GM19193 (cell line): ENCODE measurements around the gene U2AF2.

Experiments
- POLR2A ChIP-seq: IDR thresholded peaks from 4 replicates; pipeline ENCODE4 v1.6.1; 2011; ENCODE audit not compliant: insufficient read depth, insufficient read length; ENCODE audit errors: extremely low read depth

Gene U2AF2

DNA sequence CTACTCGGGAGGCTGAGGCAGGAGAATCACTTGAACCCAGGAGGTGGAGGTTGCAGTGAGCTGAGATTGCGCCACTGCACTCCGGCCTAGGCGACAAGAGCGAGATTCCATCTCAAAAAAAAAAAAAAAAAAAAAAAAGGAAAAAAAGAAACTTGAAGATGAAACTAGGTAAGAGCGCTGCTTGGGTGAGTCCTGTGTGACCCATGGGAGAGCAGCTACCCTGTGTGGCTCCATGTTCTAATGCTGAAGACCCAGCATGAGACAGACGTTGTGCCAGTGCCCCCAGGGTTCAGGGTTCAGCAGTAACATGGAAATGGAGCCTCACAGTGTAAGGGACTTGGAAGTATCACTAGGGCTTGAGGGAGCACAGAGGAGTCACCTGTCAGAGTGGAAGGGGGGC, 36.4 kb upstream of the U2AF2 start:
- no peak for TF ChIP-seq POLR2A

DNA sequence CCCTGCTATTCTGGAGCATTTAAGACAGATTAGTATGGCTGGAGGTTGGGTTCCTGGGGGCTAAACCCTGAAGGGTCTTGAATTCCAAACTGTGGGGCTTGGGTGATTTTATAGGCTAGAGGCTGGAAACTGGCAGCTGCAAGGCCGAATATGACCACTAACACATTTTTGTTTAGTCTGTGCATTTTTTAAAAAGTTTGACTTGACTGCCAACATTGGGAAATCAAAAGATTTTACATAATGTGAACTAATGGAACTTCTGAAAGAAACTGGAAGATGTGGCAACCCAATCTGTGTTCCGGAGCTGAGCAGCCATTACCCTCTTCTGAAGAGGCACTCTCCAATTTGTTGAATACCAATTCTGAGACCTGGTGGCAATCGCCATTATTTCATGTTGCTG, 35.5 kb upstream of the U2AF2 start:
- no peak for TF ChIP-seq POLR2A

DNA sequence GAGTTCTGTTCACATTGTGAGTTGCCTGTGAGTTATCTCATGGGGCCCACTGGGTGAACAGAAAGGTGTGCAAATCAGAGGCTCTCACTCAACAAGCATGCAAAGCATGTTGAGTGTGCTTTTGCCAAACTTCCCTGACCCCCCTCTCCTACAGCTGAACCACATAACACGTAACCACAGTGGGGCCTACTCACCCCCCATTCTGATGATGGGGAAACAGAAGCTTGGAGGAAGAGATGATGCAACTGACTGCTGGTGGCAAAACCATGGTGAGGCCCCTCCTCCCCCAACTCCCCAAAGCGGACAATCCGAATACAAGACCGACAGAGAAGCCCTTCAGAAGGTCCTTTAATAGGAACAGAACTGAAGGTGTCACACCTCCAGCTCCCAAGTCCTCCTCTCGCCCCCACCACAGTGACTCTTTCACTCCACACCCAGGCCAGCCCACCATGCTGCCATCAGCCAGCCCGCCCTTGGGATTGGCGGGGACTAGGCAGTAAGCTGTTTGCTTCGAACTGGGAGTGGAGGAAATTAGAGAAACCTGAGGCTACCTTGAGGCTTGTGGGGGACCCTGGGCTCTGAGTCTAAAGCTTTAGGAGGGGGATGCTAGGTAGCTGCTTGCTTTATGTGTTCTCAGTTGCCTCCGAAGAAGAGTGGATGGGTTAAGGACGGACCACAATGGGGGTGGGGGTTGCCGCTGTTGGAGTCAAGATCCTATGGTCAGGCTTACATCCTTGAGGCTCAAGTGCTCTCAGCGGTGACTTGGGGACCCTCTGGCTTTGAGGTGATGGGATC, 34.2 kb upstream of the U2AF2 start:
- no peak for TF ChIP-seq POLR2A

DNA sequence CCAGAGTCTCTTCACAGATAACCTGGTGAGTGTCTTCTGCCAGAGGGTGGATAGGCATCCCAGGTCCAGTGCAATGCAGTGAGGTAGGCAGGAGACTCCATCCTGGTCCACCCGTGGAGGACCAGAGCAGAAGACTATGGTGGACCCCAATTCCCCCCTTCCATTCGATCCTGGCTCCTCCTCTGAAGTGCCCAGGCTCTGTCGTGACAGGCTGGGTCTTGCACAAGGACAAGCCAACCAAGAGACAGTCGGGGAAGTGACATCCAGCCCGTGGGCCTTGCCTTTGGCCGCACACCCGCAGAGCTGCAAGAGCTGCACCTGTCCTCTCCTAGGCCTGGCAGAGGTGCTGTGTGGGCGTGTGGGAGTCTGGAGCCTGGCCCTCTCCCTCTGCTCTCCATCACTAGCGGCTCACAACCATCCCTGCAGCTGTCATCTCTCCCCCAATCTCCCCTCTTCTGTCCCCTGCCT, 33.6 kb upstream of the U2AF2 start:
- TF ChIP-seq POLR2A = no peak

DNA sequence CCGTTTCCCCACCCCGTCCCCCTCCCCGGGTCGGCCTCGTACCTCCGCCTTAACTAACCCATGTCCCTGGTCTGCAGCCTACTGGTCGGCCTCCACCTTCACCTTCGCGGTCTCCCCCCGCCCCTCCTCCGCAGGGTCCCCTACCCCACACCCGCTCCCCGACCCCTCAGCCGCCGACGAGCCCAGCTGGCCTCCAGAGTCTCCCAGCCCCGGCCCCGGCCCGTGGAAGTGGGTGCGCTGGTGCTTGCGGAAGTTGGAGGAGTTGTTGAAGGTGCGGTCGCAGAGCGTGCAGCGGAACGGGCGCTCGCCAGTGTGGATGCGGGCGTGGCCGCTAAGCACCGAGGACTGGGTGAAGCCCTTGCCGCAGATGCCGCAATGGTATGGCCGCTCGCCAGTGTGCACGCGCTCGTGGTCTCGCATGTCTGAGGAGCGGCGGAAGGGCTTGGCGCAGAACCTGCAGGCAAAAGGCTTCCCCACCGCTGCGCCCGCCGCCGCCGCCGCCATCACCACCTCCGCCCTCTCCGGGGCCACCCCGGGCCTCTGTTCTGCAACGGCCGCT, 33.1 kb upstream of the U2AF2 start:
- peak; percentile 6 for TF ChIP-seq POLR2A

DNA sequence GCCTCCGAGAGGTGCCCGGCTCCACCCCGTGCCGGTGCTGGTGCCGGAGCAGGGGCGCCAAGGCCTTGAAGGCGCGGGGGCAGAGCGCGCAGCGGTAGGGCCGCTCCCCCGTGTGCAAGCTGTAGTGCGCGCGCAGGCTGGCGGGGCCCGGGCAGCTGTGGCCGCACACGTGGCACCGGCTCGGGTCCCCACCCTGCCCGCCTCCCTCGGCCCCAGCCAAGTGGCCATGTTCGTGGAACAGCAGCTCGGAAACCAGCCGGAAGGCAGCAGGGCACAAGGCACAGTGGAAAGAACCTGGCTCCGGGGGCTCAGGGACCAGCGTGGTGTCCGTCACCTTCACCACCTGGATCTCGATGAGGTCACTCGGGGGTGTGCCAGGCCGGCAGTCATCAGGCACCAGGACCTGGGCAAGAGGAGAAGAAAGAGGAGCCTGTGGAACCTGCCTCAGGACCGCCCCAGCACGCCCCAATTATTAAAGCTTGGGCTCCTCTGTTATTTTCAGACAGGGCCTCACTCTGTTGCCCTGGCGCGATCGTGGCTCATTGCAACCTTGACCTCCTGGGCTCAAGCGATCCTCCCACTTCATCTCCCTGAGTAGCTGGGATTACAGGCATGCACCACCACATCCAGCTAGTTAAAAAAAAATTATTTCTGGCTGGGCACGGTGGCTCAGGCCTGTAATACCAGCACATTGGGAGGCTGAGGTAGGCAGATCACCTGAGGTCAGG, 32.4 kb upstream of the U2AF2 start:
- no peak for TF ChIP-seq POLR2A

DNA sequence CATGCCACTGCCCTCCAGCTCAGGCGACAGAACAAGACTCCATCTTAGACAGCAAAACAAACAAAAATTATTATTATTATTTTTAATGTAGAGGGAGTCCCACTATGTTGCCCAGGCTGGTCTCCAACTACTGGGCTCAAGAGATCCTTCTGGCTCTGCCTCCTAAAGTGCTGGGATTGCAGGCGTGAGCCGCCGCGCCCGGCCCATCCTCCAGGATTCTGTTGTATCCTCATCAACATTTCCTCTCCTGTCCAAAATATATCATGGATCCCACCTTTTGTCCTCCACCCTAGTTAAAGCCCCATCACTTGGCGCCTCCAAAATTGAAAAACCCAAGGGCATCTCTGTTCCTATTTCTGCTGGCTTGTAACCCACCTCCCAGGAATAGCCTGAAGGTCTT, 31.7 kb upstream of the U2AF2 start:
- TF ChIP-seq POLR2A = no peak

DNA sequence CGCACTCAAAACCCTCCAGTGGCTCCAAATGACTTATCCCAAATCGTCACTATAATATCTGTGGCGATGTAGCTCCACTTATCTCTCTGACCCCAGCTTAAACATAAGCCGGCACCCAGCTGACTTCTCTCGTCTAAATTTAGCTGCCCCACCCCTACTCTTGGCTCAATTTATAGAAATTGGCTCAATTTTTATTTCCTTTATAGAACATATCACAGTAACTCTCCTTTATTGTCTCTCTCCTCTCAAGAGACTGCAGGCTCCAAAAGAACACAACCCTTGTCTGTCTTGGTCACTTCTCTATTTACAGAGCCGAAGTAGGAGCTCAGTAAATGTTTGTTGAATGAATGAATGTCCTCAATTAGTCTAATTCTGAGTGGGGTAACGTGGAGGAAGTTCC, 31.3 kb upstream of the U2AF2 start:
- TF ChIP-seq POLR2A = no peak

DNA sequence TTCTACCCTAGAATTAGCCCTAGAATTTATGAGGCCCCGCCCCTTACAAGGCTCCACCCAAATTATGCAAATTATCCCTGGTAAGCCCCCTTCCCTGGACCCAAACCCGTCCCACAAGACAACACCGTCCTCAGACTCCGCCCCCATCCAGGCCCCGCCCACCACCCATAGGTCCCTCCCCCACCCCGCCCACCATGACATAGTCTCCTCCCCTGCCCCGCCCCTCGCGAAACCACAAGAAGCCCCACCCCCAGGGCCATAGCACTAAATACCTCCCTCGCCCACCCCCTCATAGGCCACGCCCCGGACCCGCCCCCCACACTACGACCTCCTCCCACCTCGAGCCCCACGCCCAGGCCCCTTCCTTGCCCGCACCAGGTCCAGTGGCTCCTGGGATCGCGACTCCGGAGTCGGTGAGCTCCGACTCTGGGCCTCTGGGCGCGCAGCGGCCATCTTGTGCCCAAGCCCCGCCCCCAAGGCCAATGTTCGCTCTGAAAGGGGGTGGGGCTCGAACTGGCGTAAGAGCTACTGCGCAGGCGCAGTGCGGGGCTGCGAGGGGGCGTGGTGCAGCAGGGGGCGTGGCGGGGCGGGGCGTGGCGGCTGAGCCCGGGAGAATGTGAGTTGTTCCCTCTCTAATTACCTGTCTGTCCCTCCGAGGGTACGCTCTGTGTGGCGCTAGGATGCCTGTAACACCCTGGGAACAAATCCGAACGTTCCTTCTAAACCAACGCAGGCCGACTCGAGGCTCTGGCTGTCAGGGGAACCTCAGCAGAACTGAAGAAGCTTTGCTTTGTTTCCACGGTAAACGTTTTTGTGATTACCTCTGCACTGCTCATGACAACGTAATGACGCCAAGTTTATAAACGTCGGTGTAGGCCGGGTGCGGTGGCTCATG, 30.5 kb upstream of the U2AF2 start, which contains the start of gene ZNF784:
TSS of gene ZNF784 (minus strand) at position 458 of the 895 bp plus-strand sequence. CDS start at position 453, 5 bp downstream.
- TF ChIP-seq POLR2A = peak; percentile 84

DNA sequence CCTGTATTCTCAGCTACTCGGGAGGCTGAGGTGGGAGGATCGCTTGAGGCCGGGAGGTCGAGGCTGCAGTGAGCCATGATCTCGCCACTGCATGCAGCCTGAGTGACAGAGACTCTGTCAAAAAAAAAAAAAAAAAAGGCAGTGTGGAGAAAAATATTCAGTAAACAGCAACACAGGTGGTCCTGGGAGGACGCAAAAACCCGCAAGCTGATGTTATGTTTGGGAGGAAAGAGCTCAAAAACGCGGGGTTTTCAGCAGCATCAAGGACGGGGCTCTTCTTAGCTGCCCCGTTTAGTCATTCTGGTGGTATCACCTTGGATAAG, 29.9 kb upstream of the U2AF2 start:
- no peak for TF ChIP-seq POLR2A

DNA sequence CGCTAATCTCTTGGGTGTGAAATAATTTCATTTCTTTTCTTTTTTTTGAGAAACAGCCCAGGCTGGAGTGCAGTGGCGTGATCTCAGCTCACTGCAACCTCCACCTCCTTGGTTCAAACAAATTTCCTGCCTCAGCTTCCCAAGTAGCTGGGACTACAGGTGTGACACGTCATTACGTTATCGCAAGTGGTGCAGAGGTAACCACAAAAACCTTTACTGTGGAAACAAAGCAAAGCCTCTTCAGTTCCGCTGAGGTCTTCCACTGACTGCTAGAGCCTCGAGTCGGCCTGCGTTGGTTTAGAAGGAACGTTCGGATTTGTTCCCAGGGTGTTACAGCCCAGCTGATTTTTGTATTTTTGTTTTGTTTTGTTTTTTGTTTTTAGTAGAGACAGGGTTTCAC, 28.5 kb upstream of the U2AF2 start:
- no peak for TF ChIP-seq POLR2A

DNA sequence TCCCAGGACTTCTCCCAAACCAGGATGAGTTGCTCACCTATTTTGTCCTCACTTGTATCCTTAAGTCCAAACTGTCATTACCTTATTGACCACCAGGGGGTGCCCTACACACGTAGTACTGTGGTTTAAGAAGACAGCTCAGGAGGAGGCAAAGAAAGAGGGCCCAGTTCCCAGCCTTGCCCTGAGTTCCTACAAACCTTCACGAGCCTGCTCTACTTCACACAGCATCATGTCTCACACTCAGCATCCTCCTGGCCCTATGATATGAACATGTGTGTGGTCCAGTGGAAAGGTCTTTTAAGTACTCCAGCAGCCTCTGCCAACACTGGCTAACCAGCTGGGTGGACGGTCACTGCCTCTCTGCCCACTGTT, 22.4 kb upstream of the U2AF2 start:
- no peak for TF ChIP-seq POLR2A

DNA sequence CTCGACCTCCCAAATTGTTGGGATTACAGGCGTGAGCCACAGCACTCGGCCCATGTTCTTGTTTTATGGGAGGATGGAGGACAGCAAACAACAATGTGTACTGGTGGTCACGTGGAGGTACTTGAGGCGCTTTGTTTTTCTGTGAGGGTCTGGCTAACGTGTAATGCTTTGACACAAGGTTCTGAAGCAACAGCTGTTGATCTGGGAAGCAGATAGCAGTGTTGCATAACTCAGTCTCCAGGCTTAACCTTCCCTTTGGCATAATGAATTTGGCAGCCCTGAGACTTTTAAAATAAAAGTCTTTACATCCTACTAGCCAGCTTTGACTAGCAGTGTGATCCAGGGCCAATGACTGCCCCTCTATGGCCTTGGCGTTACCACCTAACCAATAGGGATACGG, 21.0 kb upstream of the U2AF2 start:
- TF ChIP-seq POLR2A = no peak

DNA sequence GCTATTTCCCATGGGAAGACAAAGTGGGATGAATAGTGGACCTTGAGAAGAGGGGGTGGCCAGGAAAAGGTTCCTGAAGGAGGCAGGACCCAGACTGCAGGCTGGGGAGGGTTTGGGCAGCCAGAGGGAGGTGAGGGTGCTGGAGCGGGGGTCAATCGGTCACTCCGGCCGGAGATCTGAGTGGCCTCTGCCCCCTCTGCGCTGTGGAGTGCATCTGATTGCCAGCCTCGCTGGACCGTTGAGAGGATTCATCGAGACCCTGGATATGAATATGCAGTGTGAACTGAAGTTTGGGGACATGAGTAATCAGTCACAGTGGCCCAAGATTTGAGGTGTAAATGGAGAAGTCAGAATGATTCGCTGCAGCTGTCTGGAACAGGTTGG, 19.5 kb upstream of the U2AF2 start:
- no peak for TF ChIP-seq POLR2A
